ENCODE data around the gene METTL6. TPM values are rescaled to one million over a fixed set of nuclear protein-coding genes. Genes with fewer than 3 reads are reported as not detected.
A peak's percentile ranks its signal among the peaks of the same experiment; 100 is the strongest.
"Not testable (repeated sequence)": the region's sequence is repeated elsewhere in the genome, so short reads cannot be mapped to it uniquely, and the experiment has no call there.

Gene METTL6
- total RNA-seq, 6 experiments from 2014 or later, result 17.9 to 21.3 (median 19.8) TPM

DNA sequence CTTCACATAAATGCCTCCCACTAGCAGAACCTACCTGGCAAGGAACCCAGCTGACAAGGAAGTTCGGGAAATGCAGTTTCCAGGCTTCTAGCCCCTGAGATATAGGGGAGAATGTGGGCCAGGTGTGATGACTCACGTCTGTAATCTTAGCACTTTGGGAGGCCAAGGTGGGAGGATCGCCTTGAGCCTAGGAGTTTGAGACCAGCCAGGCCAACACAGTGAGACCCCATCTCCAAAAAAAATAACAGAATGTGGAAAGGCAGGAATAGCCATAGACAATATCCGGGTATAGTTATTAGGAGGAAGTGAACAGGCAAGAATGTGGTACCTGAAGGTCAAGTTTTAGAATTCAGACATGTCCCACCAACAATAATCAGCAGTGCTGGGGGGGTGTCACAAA is 54.4 kb downstream of the METTL6 start:
- Mint-ChIP-seq H3K4me1 (ENCODE audit: low read depth) (peaks cover 2% of the 10 kb centered on the region), H3K27me3 (ENCODE audit: insufficient read depth) (peaks cover 6% of the 10 kb centered on the region), H3K9me3 (no peaks in the 10 kb centered on the region), H3K27ac (no peak overlapping the region), H3K36me3 (ENCODE audit: low read depth) (no peaks in the 10 kb centered on the region), H3K4me3 (no peak overlapping the region)
- no peak for DNase-seq
- TF ChIP-seq, protein P1, sequence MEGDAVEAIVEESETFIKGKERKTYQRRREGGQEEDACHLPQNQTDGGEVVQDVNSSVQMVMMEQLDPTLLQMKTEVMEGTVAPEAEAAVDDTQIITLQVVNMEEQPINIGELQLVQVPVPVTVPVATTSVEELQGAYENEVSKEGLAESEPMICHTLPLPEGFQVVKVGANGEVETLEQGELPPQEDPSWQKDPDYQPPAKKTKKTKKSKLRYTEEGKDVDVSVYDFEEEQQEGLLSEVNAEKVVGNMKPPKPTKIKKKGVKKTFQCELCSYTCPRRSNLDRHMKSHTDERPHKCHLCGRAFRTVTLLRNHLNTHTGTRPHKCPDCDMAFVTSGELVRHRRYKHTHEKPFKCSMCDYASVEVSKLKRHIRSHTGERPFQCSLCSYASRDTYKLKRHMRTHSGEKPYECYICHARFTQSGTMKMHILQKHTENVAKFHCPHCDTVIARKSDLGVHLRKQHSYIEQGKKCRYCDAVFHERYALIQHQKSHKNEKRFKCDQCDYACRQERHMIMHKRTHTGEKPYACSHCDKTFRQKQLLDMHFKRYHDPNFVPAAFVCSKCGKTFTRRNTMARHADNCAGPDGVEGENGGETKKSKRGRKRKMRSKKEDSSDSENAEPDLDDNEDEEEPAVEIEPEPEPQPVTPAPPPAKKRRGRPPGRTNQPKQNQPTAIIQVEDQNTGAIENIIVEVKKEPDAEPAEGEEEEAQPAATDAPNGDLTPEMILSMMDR (IDR thresholded peaks at IDR 0.05), result no peak

DNA sequence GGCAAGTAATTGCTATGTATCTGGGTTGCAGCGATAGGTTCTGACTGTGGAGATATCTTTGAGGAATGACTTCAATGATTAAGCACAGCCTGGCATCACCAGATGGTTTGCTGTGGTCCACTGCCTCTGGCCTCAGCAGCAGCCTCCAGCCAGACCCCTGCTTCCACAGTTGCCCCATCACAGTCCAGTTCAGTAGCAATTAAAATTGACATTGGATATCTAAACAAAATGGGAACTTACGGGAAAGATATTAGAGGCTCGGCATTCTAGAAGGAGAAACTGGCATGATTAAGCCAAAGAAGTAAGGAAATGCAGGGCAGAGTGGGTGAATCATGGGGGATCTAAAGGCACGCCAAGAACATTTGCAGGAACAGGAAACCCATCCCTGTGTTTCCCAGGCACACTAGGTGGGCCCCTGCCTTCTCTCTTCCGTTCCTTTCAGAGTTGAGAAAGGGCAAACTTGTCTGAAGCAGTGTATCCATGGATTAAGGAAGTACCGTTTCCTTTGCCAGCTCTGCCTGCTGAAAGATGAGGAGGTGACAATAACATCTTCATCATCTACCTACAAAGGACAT is 58.7 kb downstream of the METTL6 start:
- Mint-ChIP-seq H3K27ac (no peak overlapping the region), H3K27me3 (ENCODE audit: insufficient read depth) (peaks cover 8% of the 10 kb centered on the region), H3K4me3 (no peak overlapping the region), H3K4me1 (ENCODE audit: low read depth) (peaks cover 22% of the 10 kb centered on the region), H3K36me3 (ENCODE audit: low read depth) (no peaks in the 10 kb centered on the region), H3K9me3 (no peaks in the 10 kb centered on the region)
- TF ChIP-seq, protein P1 (IDR thresholded peaks at IDR 0.05), result no peak
- no peak for DNase-seq

DNA sequence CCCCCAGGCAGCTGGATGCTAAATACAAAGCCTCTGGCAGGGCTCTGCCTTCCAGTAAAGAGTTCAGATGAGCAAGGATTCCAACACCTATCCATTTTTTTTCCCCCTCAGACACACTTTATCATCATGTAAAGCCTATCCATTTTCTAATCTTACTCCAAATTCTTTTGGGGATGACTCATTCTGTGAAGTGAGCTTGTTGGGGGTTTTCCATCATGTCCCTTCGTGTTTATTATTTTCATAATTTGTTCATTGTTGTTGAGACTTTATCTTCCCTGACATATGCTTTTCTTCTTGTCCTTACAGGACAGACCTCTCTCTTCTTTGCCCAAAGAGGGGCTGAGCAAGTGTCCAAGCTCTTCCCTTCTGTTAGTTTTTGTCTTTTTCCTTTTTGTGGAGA is 60.3 kb downstream of the METTL6 start:
- TF ChIP-seq, protein P1 (IDR thresholded peaks at IDR 0.05), result no peak
- H3K36me3 Mint-ChIP-seq (ENCODE audit: low read depth), result no peaks in the 10 kb centered on the region
- peaks cover 8% of the 10 kb centered on the region for H3K27me3 Mint-ChIP-seq (ENCODE audit: insufficient read depth)
- peak; percentile 35 for DNase-seq
- no peak overlapping the region for H3K27ac Mint-ChIP-seq
- peak overlapping the region; percentile 26; the same call in 1 of the 2 replicates for H3K4me3 Mint-ChIP-seq
- no peaks in the 10 kb centered on the region for H3K9me3 Mint-ChIP-seq
- peaks cover 33% of the 10 kb centered on the region for H3K4me1 Mint-ChIP-seq (ENCODE audit: low read depth)

DNA sequence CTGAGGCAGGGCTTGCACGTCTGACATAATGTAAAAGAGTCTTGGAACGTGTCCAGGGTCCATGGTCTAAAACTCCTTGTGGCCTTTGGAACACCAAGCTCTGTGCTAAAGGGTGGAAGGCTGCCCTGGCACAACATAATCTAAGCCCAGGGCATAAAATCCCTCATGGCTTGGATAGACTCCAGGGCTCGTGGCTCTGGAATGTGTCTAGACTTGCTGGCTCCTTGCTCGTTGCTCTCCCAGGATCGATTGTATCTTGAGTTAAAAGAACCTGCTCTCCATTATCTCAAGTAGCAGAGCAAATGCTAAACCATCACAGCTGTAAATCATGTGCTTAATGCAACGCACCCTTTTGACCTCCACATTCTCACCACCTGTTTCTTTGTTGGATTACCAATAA is 63.3 kb downstream of the METTL6 start:
- DNase-seq, result peak; percentile 21
- not testable (repeated sequence) for H3K27ac Mint-ChIP-seq; H3K9me3 Mint-ChIP-seq; H3K36me3 Mint-ChIP-seq (ENCODE audit: low read depth); H3K4me3 Mint-ChIP-seq; H3K27me3 Mint-ChIP-seq (ENCODE audit: insufficient read depth)
- H3K4me1 Mint-ChIP-seq (ENCODE audit: low read depth), result peaks cover 51% of the 10 kb centered on the region

DNA sequence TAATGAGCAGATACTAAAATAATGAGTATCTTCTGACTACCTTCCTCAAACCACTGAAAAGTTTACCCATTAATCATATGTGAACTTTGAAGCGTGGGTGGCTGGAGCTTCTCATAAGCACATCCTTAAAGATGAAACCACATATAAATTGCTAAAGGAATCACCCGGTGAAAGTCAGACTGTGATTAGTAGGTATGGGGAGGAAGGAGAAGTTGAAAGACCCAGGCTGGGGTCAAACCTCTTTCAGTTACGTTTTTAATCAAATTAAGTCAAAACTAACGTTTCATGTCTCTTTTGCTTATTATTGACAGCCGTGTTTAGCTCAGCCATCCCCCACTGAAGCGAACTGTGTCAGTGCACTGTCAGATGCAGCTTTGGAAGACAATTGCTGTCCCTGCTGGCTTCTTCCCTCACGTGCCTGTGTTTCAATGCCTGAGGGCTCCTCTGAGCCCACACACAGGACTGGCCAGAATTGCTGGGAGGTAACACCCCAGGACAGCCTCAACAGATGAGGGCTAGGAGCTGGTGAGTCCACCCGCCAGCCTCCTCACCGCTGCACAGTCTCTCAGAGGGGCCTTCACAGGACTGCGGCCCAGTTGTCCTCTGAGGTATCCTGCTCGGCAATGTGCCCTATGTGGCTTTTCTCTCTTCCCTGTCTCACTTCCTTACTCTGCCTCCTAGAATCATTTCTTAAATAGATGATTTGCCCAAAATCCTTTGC is 65.7 kb downstream of the METTL6 start:
- TF ChIP-seq, protein P1 (IDR thresholded peaks at IDR 0.05), result no peak

DNA sequence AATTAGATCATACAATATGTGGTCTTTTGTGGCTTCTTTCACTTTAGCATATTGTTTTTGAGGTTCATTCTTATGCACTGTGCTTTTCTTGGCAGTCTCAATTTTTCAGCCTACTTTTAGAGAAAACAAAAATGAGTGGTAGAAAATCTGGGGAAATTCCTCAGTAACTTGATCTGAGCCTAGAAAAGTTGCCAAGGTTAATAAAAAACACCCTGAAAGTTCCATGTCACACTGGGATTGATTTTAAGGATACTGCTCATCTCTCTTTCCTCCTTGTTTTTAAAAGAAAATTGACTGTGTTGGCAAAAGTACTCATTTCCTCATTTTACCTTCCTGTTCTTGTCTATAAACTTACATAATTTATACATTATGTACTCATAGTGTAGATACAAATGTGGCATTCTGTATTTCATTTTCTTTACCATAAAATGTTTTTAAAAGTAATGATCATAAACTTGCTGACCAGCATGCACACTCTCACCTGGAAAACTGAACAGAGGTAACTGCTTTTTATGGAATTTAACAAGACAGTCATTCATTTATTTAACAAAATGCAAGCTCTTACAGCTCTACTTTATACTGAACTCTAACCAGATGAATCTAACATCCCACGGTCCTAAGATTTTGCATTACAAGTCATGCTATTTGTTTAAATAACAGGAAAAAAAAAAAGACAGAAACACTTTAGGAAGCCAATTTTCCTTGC is 66.4 kb downstream of the METTL6 start:
- H3K27me3 Mint-ChIP-seq (ENCODE audit: insufficient read depth), result peaks cover 4% of the 10 kb centered on the region
- H3K4me3 Mint-ChIP-seq, result peak overlapping the region; percentile 69
- H3K27ac Mint-ChIP-seq, result peak overlapping the region; percentile 78
- H3K4me1 Mint-ChIP-seq (ENCODE audit: low read depth), result peaks cover 45% of the 10 kb centered on the region
- TF ChIP-seq, protein P1 (IDR thresholded peaks at IDR 0.05), result 0 out of 2 replicates have a peak, but pooled peaks have one; percentile 15
- no peaks in the 10 kb centered on the region for H3K9me3 Mint-ChIP-seq
- peak; percentile 43 for DNase-seq
- no peaks in the 10 kb centered on the region for H3K36me3 Mint-ChIP-seq (ENCODE audit: low read depth)

More for the DNA sequence above, 65.7 kb downstream of the METTL6 start:
- no peaks in the 10 kb centered on the region for H3K36me3 Mint-ChIP-seq (ENCODE audit: low read depth)
- H3K27ac Mint-ChIP-seq, result peak overlapping the region; percentile 78
- H3K9me3 Mint-ChIP-seq, result no peaks in the 10 kb centered on the region
- H3K27me3 Mint-ChIP-seq (ENCODE audit: insufficient read depth), result peaks cover 4% of the 10 kb centered on the region
- DNase-seq, result peak; percentile 75
- peak overlapping the region; percentile 69 for H3K4me3 Mint-ChIP-seq
- H3K4me1 Mint-ChIP-seq (ENCODE audit: low read depth), result peaks cover 39% of the 10 kb centered on the region
